Measurements from ENCODE around the gene GNAQ.

GNAQ gene

DNA sequence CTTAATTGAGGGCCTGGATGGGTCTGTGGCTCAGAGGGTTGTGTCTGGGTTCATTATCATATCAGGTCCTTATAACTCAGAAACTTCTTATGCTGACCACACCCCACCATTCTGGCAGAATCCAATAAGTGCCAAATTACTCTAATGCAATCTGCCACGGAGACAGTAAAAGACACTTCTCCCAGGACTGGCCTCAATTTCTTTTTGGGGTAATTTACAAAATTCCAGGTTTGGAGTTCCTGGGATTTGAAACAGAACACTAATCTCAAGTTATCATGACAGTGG is 187.8 kb downstream of the GNAQ start:
- DNase-seq (ENCODE audit: low spot score): no peak

DNA sequence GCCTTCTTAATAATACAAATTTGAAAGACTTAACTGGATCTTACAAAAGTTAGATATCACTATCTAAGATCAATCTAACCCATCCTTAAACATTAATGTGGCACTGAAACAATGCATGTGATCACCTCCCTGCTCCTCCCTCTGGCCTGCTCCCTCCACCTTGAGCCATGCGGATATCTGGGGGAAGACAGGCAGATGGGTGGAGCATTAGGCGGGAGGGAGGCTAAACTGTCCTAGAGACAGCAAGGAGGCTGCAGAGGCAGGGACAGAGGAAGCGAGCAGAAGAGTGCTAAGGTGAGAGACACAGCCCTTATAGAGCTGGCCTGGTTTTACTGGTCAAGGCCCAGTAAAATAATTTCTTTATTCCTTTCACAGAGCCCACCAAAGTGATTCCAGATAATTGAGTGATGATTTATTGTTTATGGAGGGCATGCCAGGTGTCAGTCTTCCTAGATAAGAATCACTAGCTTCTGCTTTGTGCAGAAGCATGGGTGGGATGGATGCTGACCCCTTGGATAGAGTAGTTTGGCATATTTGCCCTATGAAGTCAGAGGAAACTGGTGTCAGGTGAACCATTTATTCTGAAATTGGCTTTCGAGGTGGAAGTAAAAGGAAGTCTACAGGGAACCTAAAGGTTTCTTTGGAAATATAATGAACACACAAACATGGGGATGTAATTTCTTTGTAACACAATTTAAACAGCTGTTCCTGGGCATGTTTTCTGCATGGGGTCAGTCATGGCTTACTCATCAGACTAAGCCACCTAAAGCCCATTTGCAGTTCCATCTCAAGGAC is 188.3 kb downstream of the GNAQ start:
- DNase-seq (ENCODE audit: low spot score): no peak

DNA sequence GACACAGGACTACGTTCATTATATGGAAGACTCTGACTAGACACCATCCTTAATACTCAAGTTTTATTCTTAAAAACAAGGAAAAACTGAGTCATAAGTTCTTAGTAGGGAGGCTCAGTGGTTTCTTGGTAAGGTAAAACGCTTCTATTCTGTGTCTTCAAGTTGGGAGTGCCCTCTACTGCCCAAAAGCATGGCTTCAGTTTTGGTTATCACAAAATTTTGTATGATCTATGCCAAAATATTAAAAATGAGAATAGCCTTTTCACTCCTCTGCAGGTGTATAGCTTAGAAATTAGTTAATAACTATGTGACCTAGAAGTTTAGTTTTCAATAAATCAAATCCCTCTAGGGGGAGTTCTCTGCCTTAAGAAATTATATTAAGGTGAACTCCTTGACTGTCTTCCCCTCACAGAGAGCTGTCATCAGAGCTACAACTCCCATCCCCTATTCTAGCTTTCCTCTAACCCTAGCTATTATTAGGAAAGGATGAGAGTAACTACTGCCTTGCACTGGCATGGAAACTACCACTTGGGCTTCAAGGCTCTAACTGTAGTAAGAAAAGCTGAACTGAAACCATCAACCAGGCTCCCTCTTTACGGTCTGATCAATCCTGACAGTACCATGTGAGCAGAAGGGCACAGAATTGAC is 189.7 kb downstream of the GNAQ start:
- peak; percentile 33 for DNase-seq (ENCODE audit: low spot score)

DNA sequence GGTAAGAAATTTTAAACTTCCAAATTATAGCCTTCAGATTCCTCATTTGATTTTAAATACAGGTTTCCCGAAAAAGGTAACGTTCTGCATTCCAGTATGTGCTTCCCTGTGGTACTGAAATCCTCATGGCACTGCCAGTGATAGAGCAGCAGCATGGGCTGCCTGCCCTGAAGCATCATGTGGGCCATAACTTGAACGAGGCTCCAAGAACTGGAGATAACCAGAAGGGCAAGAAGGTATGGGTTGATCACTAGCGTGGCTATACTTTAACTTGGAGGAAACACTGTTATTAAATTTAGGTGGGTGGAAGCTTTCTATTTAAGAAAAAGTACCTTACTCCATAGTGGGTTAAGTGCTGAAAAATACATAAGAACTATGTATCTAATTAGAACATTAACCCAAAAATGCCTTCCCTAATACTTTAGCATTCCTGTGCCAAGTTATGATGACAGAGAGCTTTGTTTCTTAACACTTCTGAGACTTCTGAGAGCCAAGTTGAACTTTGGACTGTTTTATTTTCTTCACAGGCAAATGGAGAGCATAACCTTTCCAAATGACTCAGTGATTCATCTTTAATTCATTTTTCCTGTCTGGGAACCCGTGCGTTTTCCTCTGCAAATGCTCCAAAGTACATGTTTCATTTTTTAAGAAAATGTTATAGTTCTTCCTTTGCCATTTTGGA is 192.0 kb downstream of the GNAQ start:
- no peak for DNase-seq (ENCODE audit: low spot score)

DNA sequence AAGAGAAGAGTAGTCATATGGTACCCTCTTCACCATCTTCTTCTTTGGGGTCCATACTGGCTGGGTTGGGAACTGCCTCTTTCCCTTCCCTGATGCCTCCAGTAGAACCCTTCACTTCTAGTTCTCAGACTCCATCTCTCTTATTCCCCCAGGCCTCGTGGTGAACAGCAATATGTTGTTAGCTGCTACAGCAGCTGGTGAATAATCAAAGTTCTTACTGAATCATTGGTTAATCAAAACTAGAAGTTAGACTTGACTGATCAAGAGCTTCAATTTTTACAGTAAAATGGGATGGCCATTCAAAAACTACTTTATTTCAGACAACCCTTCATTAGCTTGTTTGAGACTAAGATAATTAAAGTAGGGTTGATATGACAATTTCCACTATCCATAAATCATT is 192.6 kb downstream of the GNAQ start:
- no peak for DNase-seq (ENCODE audit: low spot score)

DNA sequence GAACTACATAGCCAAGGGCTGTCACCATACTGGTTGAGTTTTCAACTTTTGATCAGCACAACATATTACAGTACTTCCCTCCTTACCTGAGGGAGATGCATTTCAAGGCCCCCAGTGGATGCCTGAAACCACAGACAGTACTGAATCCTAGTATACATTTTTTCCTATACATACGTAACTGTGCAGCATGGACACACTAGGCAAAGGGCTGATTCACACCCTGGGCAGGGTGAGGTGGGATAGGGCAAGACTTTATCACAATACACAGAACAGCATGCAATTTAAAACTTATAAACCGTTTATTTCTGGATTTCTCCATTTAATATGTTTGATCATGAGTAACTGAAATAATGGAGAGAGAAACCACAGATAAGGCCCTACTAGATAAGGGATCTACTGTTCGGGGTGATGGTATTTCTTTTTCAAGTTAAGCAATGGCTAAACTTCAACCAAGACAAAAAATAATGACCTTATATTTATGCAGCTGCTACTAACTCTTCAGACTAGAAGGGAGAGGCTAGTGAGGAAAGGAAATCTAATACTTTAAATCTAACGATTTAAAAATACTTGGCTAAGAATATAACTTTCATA is 196.6 kb downstream of the GNAQ start:
- no peak for DNase-seq (ENCODE audit: low spot score)

DNA sequence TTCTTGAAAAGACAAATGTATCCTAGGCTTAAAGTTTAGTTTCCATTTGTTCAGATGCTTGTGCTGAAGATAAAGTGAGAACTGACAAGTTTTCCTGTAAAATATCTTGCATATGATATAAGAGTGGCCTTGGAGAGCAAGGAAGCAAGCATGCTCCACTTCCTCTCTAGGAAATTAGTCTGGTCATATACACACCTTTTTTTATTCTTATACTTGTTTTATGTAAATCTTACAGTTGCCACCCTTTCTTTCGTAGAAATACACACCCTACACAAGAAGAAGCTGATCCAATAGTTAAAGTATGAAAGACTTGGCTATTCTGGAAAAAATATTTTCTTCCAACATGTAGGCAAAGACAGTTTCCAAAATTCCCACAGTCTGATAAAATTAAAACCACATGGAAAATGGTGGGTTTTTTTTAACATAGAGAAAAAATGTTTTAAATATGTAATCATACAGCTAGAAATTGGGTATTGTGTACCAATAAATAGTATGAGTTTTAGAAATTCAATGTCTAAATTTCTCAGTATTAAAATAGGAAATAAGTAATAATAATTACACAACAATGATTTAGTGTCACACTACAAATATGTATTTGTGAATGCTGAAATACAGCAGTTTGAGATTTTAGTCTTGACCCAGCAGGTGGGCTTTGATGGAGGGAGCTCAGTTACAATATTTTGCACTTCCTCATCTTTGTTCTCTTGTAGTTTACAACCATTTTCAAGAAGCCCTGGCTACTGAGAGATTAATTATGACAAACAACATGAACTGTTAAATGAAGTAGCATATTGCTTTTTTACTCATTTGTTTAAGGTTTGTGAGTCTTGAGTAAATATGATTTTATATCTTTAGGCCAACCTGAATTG is 197.8 kb downstream of the GNAQ start:
- no peak for DNase-seq (ENCODE audit: low spot score)

DNA sequence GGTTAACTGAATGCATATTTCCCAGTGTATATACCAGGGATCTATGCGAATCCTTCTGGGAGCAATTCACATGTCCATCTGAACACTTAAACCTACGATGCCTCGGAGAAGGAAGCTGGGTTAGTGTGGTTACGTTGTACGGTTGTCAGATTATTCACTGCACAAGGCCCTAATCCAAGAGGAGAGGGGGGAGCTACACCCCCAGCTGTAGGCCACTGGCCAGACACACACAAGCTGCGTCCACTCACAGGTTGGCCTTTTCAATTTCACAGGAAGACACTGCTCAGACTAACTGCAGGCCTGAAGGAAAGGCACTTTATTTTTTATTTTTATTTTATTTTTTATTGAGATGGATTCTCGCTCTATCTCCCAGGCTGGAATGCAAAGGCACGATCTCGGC is 199.0 kb downstream of the GNAQ start:
- no peak for DNase-seq (ENCODE audit: low spot score)

DNA sequence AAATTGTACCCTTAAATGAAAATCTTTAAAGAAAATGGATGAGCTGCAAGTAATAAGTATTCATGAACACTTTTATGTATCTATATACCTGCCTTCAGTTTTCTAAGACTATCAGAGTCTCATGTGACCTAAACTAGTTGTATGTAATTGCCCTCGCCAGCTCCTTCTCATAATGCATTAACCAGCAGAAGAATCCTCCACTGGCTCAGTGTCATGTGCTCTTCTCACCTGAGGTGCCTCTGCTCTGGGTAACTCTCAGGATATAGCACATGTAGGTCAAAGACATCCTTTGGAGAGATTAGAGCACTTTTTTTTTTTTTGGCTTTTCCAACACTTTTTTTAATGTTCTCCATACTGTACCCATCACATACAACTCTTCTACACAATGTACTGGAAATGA is 199.8 kb downstream of the GNAQ start:
- no peak for DNase-seq (ENCODE audit: low spot score)

DNA sequence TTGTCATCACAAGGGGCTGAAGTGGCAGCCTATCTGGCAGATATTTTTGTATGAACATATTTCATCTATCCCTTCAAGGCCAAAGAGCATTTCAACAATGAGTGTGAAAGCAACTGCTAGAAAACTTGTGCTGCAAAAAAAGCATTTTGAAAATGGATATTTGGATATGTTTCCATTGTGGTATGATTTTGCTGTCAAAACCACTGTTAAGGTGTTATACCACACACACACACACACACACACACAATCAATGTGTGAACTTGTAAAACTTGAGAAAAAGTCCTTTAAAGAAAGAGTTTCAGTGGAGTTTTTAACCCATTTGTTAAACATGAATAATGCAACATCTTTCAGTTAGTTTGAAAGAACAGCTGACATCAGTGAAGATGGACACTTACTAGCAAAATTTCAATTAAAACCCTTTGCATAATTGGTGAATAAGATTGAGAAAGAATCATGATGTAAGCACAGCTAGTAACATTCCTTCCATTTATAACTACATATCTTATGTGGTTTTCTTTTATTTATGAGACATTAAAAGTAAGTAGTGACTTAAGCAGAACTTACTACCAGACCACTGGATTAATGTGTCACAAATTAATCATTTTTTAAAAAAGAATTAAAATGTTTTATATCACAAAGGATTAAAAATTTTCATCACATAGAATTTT is 200.9 kb downstream of the GNAQ start:
- DNase-seq (ENCODE audit: low spot score): no peak

DNA sequence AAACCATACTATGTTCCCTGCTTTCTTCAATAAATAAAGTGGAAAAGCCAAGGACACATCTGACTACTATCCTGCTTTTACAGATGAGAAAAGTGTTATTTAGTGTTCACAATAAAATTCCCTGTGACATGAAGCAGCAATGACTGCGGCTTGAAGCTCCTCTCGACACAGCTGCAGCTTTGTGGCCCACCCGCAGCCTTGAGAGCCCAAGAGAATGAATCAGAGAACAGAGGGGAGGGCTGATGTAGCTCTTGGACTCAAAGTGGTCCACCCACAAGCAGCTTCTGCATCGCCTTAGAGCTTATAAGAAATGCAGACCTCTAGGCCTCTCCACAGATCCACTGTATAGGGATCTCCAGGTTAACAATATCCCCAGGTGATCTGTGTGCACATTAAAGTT is 202.2 kb downstream of the GNAQ start:
- DNase-seq (ENCODE audit: low spot score): no peak

DNA sequence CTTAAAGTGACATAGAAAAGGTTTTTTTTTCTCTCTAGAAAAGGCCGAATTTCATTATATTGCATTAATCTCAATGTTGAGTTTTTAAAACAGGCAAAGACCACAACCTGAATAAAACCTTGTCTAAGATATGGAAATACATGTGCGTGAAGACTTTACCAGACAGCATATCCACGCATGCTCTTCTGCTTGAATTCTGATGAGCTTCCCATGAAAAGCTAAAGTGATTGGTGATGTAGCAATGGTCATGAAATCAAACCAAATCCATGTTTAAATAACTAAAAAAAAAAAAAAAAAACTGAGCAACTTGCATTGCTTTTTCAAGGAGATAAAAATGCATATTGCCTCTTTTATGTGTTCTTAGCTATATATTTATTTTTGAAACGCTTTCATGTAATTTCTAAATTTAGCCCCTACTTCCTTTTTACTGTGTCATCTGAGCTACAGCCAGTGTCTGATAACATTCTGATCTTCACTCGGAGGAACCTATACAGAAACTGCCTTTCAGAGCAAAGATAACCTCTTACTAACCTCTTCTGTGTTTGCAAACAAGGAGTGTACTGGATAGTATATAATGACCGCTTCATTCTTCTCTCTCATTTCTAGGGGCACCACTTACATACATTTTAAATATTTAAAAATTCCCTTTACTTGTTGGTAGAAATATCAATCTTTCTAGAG is 204.4 kb downstream of the GNAQ start:
- DNase-seq (ENCODE audit: low spot score): no peak

DNA sequence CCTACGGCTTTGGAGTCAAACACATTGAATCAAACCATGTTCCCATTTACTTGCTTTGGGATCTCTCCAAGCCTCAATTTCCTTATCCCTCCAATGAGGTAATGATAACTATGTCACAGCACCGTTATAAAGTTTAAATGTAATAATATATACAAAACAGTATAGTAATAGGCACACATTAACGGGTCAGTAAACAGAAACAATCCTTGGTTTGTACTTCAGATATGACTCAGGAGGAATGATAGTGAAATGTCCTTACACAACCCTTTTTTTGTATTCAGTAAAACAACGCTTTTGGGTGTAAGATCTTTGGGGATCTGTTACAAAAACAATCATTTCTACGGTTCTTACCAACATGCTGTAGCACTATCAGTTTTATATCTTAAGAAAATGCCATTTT is 205.0 kb downstream of the GNAQ start:
- no peak for DNase-seq (ENCODE audit: low spot score)

DNA sequence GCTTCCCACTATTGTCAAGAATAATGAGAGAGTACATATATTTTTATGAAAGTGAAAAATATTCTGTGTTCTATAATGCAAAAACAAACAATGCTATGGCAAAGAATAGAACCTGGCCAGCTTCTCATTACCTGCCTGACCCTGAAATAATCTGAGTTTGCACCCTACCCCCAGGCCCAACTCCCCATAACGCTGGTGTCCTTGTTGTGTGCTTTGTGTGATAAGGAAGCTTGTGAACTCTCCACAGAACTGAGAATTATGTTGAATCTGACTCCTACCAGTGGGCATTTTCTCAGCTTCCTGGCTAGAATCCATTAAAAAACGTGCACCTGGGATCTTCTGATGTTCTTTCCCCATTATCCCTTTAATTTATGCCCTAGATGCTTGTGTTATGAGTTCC is 205.5 kb downstream of the GNAQ start:
- no peak for DNase-seq (ENCODE audit: low spot score)

DNA sequence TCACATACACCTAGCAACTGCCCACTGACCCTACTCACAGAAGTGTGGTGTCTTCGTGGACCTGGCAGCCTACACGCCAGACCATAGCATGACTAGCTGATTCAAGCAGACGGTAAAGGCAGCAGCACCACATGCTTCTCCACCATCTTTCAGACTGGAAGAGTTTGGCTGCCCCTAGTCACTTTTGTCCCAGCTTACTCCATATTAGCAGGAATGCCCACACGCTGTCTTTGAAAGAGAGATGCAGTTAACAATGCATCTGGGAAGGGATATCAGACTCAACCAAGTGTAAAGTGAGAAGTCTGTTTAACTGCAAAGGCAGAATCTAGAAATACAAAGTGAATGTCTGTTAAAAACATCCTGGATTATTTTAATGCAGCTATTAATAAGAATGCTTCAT is 206.2 kb downstream of the GNAQ start:
- DNase-seq (ENCODE audit: low spot score): no peak

DNA sequence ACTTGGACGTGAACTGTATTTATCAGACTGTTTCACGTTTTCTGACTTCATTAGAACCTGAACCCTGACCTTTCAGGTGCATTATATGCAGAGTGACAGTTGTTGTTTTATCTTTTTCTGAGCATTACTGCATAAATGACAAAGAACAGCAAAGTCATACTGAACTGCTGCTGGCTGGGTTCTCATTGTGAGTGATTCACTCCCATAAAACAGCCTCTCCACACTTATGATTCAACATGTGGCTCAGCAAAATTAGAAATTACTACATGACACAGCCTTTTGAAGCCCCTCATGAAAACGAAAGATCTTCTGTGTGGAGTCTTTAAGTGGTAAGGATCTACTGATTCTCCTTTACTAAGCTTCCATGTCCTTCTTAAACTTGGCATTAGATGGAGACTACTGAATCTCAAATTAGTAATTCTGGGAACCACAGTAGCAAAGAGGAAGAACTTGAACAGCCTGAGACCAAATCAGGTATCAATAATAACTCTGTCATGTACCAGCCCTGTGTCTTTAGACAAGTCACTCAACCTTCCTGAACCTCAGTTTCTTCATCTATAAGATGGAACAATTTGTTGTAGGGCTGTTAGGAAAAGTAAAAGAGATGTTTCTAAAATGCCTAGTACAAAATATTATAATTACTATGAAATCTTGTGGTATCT is 211.2 kb downstream of the GNAQ start:
- peak; percentile 57 for DNase-seq (ENCODE audit: low spot score)

DNA sequence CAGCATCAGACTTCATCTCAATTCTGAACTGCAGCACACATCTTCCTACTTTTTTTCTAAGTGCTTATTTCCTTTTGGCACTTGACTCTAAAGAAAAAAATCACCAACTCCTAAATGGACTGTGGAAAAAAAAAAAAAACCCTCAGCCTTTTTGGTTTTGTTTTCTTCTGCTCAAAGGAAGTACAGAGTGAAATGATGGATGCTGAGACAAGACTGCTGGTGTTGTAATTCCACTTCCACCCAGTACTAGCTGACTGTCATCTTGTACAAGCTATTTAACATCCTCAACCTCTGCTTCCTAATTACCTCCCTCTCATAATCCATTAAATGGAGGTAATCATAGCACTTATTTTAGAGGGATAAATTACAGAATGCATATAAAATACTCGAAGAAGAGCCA is 212.0 kb downstream of the GNAQ start:
- no peak for DNase-seq (ENCODE audit: low spot score)

DNA sequence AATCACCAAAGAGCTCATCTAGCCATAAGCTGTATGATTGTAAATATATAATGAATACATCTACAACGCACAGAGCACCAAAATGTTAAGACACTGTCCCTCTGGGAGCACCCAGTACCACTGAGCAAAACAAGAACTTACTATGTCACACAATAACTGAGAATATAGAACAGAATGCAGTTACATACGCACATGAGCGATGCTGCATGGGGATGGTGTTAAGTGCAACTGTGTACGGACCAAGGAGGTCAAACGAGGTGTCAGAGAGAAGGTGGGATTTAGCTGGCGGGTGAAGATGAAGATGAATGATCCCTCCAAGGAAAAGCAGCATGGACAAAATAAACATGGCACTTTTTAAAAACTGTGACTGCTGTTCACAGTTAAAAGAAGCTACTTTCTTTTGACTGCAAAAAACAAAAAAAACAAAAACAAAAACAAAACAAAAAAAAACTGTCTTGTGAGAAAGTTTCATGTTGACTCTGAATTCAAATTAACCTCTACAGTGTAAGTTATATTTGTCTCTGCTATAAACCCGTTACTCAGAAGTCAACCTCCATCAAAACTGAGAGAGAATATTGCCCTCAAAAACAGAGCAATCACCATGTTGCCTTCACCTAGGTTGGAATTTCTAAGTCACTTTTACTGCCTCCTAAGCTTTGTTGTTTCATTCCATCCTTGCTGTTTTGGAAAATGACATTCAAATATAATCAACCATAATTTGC is 213.9 kb downstream of the GNAQ start:
- no peak for DNase-seq (ENCODE audit: low spot score)

DNA sequence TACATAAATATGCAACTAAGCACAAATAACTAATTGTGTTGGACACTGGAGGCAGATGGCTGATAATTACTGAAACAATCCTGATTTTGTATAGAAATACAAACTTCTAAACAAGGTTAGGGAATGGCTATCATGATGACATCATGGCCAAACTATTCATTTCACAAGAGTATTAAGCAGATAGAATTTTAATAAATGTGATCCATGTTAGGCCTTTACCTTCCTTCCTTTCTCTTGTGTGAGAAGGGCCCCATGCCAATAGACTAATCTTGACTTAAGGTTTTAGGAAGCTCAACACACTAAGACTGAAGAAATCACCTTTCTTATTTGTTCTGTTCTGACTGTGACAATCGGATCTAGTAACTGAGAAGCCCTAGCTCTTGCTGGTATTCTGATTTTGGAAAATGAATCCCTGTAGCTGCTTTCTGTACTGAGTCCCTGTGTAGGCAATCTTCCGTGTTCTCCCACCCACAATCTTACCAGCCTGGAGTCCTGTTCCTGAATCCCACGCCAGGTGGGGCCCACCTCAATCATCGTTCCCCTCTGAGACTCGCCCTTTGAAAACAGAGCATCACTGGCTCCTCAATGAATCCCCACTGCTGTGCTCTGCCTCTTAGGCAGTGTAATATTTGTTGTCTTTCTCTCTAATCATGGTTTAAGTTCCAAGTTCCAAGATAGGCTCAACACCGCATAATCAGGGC is 214.8 kb downstream of the GNAQ start:
- no peak for DNase-seq (ENCODE audit: low spot score)

Measured in activated CD4-positive, alpha-beta T cell treated with anti-CD3 and anti-CD28 coated beads, Interleukin-2, Interleukin-4, amounts not matched to agents 100 ng/mL and 50 ng/mL, durations not matched to agents 16 hours and 8 hours (primary cell).